ENCODE measurements around the gene SOX8. TPM values are rescaled to one million over a fixed set of nuclear protein-coding genes. Genes with fewer than 3 reads are reported as not detected.

The SOX8 gene
- polyA plus RNA-seq, 1 experiment: 0.04 TPM

DNA sequence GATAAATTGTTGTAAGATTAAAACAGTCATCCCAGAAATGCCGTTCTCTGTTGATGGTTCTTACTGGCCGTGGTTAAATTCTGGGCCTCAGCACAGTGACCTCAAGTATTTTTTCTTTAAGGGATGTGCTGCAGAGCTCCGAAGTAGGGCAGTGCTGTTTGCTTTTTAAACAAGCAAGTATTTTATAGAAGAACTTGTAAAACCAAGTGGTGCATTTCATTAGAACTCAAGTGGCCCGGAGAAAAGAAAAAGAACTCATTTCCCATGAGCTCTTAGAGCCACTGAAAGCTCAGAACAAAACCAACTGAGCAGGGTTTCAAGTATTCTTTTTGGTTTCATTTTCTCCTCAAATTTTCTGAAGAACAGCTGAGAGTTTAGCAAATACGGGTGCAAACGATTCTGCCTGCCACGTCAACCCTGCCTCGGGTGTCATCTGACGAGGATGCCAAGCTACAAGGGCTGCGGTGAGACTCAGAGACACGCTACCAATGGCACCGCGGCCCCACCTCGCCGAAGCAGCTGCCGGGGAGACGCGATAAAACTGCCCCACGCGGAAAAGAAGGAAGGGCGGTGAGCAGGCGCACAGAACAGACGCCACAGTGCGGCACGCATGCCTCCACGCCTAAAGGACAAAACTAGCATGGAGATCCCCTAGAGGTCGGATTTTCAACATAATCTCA, 17.1 kb upstream of the SOX8 start:
- CTCF ChIA-PET: interaction anchor here (1.2 to 1.5 kb wide), 4 partner anchors 11 to 93 kb away, joined by 3 to 5 read pairs (median 3); partner anchors contain the start of gene SOX8

DNA sequence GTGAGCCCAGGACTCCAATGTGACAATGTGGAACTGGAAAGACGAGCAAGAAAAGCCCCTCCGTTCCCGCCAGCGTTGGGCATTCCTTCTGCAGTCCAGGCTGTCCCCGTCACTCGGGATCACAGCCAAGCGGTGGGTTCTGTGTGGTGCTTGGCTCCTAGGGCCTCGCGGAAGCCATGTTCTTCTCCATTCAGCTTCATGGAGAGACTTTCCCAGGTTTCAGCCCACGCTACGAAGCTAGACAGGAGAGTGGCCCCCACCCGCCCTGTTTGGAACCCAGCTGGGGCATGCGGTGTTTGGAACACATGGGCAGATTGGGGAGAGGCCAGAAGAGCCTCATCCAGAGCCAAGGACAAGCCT, 16.6 kb upstream of the SOX8 start:
- DNase-seq (ENCODE audit: low read depth): no peak
- Histone ChIP-seq H3K36me3 (ENCODE audit: control insufficient read depth, insufficient read depth, low read length) (peaks cover 2% of the 10 kb centered on the region), H3K4me3 (ENCODE audit: low read depth, low read length) (peak overlapping the region; percentile 34; the same call in 1 of the 2 replicates), H3K27me3 (ENCODE audit: control insufficient read depth, insufficient read depth, low read length) (no peaks in the 10 kb centered on the region)
- CTCF ChIA-PET: interaction anchor here (1.5 kb wide), 1 partner anchor 90 kb away, joined by 5 read pairs; no protein-coding TSS in a partner anchor
- TF ChIP-seq, protein P1, sequence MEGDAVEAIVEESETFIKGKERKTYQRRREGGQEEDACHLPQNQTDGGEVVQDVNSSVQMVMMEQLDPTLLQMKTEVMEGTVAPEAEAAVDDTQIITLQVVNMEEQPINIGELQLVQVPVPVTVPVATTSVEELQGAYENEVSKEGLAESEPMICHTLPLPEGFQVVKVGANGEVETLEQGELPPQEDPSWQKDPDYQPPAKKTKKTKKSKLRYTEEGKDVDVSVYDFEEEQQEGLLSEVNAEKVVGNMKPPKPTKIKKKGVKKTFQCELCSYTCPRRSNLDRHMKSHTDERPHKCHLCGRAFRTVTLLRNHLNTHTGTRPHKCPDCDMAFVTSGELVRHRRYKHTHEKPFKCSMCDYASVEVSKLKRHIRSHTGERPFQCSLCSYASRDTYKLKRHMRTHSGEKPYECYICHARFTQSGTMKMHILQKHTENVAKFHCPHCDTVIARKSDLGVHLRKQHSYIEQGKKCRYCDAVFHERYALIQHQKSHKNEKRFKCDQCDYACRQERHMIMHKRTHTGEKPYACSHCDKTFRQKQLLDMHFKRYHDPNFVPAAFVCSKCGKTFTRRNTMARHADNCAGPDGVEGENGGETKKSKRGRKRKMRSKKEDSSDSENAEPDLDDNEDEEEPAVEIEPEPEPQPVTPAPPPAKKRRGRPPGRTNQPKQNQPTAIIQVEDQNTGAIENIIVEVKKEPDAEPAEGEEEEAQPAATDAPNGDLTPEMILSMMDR (IDR thresholded peaks at IDR 0.05; ENCODE audit: insufficient read depth, low read depth, low read length): no peak
- POLR2A ChIA-PET: interaction anchor here (0.6 to 0.8 kb wide), 2 partner anchors 29 to 44 kb away, joined by 3 read pairs; no protein-coding TSS in a partner anchor

More for the DNA sequence above, 17.1 kb upstream of the SOX8 start:
- DNase-seq (ENCODE audit: low read depth): peak; percentile 39
- H3K27me3 ChIP-seq (ENCODE audit: control insufficient read depth, insufficient read depth, low read length): no peaks in the 10 kb centered on the region
- TF ChIP-seq, protein P1 (IDR thresholded peaks at IDR 0.05; ENCODE audit: insufficient read depth, low read depth, low read length): 0 out of 2 replicates have a peak, but pooled peaks have one; percentile 13
- peaks cover 2% of the 10 kb centered on the region for H3K36me3 ChIP-seq (ENCODE audit: control insufficient read depth, insufficient read depth, low read length)
- peak overlapping the region; percentile 34 for H3K4me3 ChIP-seq (ENCODE audit: low read depth, low read length)
- POLR2A ChIA-PET: interaction anchor here (0.6 to 0.8 kb wide), 3 partner anchors 13 to 43 kb away, joined by 3 read pairs; no protein-coding TSS in a partner anchor

DNA sequence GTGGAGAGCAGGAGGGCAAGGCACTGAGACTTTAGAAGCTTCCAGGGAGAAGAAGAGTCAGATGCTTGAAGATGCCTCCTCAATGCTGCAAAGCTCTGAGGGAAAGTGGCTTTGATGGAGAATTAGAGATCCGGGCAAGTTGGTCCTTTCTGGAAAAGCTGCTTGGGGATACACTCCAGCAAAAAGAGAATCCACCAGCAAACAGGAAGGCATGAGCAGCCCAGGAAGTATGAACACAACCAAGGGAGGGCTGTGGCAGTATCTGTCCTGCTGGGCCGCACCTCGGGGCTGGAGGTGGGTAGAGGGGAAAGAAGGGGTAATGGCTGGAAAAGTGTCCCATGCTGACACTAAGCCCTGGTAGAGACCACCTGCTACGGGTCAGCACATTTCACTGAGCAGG, 16.1 kb upstream of the SOX8 start:
- ChIA-PET POLR2A (no interaction called here), CTCF (interaction anchor here (0.9 to 1.5 kb wide), 2 partner anchors 69 to 90 kb away, joined by 5 read pairs; no protein-coding TSS in a partner anchor)
- no peak overlapping the region for H3K4me3 ChIP-seq (ENCODE audit: low read depth, low read length)
- DNase-seq (ENCODE audit: low read depth): no peak
- H3K36me3 ChIP-seq (ENCODE audit: control insufficient read depth, insufficient read depth, low read length): peaks cover 2% of the 10 kb centered on the region
- H3K27me3 ChIP-seq (ENCODE audit: control insufficient read depth, insufficient read depth, low read length): no peaks in the 10 kb centered on the region
- TF ChIP-seq, protein P1 (IDR thresholded peaks at IDR 0.05; ENCODE audit: insufficient read depth, low read depth, low read length): no peak

DNA sequence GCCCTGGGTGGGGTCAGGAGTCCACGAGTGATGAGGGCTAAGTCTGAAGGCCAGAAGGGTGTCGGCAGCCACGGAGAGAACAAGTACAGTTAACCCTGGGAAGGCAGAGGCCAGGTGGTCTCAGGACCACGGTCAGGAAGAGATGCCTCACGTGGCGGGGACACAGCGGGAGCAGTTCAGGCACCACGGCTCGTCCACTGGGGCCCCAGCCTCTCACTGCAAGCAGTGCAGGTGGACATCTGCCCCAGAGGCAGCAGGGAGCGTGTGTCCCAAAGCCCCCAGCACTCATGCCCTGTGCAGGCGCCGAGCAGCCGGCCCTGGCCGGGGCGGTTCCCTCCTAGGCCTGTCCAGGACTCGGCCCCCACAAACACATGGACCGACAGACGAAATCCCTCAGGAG, 15.5 kb upstream of the SOX8 start:
- peaks cover 2% of the 10 kb centered on the region for H3K36me3 ChIP-seq (ENCODE audit: control insufficient read depth, insufficient read depth, low read length)
- POLR2A ChIA-PET: no interaction called here
- TF ChIP-seq, protein P1 (IDR thresholded peaks at IDR 0.05; ENCODE audit: insufficient read depth, low read depth, low read length): no peak
- H3K4me3 ChIP-seq (ENCODE audit: low read depth, low read length): no peak overlapping the region
- no peaks in the 10 kb centered on the region for H3K27me3 ChIP-seq (ENCODE audit: control insufficient read depth, insufficient read depth, low read length)
- CTCF ChIA-PET: interaction anchor here (0.9 kb wide), 1 partner anchor 69 kb away, joined by 5 read pairs; no protein-coding TSS in a partner anchor
- no peak for DNase-seq (ENCODE audit: low read depth)

DNA sequence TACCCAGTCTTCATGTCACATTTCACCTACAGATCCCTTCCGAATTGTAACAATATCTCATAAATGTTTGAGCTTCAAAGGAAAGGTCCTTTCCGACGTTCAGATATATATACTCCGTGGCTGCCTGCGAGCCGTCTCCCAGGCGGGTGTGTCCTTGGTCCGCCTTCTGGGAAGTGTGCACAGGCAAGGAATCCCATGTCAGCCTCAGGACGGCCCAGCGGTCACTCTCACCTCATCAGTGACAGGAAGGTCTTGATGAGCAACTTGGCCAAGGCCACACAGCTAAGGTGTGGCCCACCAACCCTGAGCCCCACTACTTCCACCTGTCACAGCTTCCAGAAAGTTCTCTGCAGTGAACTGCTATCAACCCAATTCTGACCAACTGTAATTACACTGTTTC, 15.1 kb upstream of the SOX8 start:
- no peak overlapping the region for H3K4me3 ChIP-seq (ENCODE audit: low read depth, low read length)
- TF ChIP-seq, protein P1 (IDR thresholded peaks at IDR 0.05; ENCODE audit: insufficient read depth, low read depth, low read length): no peak
- H3K27me3 ChIP-seq (ENCODE audit: control insufficient read depth, insufficient read depth, low read length): no peaks in the 10 kb centered on the region
- ChIA-PET CTCF (interaction anchor here (0.6 kb wide), 1 partner anchor 26 kb away, joined by 4 read pairs; no protein-coding TSS in a partner anchor), POLR2A (no interaction called here)
- peaks cover 2% of the 10 kb centered on the region for H3K36me3 ChIP-seq (ENCODE audit: control insufficient read depth, insufficient read depth, low read length)
- DNase-seq (ENCODE audit: low read depth): no peak
